Endothelial cell of hepatic sinusoid (primary cell): Measurements from ENCODE around the gene LRGUK.

Experiments
- in situ Hi-C: cut with HindIII; loops from 2 replicates; pipeline ENCODE4 v1.10.0; 2017; ENCODE audit warnings: low sequenced_read_pairs

Gene LRGUK

DNA sequence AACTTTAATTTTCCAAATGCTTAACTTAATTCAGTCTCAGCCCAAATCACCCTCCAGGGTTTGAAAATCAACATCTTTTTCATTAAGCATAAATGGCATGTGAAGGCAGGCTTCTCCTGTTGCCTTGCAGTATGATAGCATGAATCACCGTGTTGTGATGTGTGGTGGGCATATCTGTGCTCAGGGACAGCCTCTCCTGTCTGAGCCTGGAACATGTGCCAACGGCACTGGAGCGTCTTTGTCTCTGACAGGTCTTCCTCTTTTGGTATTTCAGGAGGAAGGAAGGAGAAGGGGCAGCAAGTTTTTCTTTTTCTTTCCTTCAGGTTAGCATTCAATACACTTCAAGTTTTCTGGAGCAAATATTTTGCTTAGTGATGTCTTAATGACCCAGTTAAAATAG is 57.6 kb downstream of the LRGUK start:
- in situ Hi-C loops, result no loop called here

- in situ Hi-C loops, result no loop called here
Observed at GRCh38 chr7:134186027-134186426, 58.9 kb downstream of the LRGUK start.

- in situ Hi-C loops, result no loop called here
Observed at GRCh38 chr7:134186801-134187200, 59.7 kb downstream of the LRGUK start.

DNA sequence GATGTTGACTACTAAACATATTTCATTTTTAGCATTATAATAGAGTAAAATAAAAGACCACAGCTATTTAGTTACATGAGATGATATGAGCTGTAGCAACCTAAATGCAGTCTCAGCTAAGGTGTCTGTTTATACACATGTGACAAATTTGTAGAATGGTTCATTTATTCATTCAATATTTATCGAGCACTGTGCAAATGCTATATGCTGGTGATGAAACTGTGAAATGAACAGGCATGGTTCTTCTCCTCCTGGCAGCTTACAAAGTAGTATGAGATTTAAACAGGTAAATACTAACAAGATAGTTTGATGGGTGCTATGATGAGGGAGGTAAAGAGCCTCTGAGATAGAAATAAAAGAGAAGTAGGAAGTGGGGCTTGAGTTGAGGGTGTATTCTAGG is 60.8 kb downstream of the LRGUK start:
- in situ Hi-C loops, result no loop called here

GRCh38 chr7:134188311-134188710 is 61.2 kb downstream of the LRGUK start:
- in situ Hi-C loops, result no loop called here

DNA sequence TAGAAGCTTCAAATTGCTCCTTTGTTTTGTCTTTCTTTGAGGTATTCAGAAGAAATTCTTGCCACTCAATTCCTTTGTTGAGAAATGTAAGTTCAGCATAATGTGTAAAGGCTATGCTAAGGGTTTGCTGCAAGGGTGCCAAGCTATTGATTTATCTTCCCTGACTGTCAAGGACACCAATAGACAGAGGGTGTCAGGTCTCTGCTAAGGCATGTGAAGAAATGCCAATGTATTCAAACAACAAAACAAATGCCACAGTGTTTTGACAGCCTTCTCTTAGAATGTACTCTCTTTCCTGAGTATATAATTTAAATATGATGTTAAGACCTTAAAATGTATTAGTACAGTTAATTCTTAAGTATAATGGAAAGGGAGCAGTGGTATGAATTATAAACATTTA is 62.4 kb downstream of the LRGUK start:
- in situ Hi-C loops, result no loop called here

DNA sequence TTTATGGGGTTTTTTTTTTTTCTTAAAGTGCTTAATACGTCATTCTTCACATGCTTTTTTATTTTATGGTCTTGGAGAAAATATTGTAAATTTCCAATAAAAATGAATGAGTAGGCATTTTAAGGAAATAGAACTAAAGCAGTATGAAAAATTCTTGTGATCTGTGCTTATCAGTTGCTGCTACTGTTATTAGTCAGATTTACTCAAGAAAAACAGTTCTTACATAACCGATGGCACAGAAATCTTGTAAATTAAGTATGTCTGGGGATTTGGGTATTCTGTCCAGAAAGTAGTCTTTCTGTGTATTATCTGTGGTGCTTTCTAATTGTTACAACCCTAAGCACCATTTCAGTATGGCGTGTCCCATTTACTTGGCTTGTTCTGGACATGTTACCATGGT is 64.7 kb downstream of the LRGUK start:
- in situ Hi-C loops, result no loop called here

- in situ Hi-C loops, result no loop called here
Observed at GRCh38 chr7:134193240-134193639, 66.1 kb downstream of the LRGUK start.

- in situ Hi-C loops, result no loop called here
Observed at GRCh38 chr7:134195252-134195651, 68.1 kb downstream of the LRGUK start.

DNA sequence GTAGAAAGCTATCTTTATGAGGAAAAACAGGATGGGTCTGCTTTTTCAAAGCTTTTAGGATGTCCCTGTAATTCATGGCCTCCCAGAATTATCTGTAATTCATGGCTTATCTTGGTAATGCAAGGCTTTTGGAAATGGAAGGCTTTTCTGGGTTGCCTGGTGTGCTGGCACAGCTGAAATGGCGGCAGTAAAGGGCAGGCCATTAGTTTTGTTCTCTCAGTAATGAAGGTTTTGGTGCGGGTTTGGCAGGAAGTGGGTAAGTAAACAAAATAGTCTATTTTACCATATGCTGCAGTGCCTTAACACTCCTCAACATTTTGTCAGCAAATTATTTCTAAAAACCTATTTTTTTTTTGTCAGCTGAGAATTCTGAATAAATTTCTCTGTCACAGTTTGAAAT is 69.3 kb downstream of the LRGUK start:
- in situ Hi-C loops, result no loop called here

DNA sequence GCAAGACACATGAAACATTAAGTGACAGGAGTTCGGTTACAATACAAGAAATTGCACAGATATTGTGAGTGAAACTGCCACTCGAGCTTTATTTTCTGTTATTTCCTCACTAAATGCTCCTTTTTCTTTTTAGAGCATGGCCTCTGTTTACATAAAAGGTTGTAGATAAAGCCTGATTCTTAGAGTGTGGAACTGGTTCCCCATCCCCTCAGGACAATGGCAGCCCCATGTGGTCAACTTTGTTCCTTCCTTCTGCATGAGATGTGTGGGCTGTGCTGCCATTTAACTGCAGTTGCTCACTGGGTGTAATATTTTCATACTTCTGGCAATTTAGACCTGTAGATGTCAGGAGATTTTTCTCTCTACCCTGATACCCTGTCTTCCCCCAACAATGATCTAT is 70.2 kb downstream of the LRGUK start:
- in situ Hi-C loops, result no loop called here

DNA sequence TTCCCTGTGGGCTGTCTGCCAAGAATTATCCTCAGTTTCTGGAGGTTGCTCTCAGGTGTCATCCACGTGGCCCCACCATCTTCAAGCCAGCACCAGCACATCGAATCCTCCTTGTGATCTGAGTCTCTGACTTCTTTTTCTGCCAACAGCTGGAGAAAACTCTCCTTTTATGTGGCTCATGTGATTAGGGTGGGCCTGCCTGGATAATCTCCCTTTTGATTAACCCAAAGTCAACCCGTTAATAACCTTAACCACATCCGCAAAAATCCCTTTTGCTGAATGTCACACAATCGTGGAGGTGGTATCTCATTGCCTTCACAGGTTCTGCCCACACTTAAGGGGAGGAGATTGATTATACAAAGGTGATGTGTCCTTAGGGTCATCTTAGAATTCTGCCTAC is 73.8 kb downstream of the LRGUK start:
- in situ Hi-C loops, result no loop called here

GRCh38 chr7:134201569-134202261 is 74.6 kb downstream of the LRGUK start:
- in situ Hi-C loops, result no loop called here

GRCh38 chr7:134203186-134203889 is 76.2 kb downstream of the LRGUK start:
- in situ Hi-C loops, result no loop called here

GRCh38 chr7:134209322-134210015 is 82.3 kb downstream of the LRGUK start:
- in situ Hi-C loops, result no loop called here

DNA sequence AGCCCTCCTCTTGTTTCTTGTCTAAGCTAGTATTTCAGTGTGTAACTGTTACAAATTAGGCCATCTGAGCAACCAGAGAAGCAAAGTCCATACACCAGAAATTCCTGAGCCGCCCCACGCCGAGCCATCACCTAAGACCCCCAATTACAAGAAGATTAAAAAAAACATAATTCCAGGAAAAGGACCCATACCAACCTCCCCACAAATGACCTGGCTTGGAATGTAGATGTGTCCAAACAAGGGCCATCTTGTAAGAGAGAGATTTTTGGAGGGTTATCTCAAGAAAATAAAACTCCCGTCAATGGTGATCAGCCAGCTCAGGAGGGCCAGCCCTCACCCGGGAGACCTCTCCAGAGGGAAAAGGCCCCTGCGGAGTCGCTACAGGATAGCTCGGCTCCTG is 83.1 kb downstream of the LRGUK start:
- in situ Hi-C loops, result no loop called here

GRCh38 chr7:134210976-134211663 is 84.0 kb downstream of the LRGUK start:
- in situ Hi-C loops, result no loop called here

GRCh38 chr7:134211817-134212216 is 84.7 kb downstream of the LRGUK start:
- in situ Hi-C loops, result no loop called here

GRCh38 chr7:134212576-134213546 is 85.7 kb downstream of the LRGUK start:
- in situ Hi-C loops, result no loop called here

DNA sequence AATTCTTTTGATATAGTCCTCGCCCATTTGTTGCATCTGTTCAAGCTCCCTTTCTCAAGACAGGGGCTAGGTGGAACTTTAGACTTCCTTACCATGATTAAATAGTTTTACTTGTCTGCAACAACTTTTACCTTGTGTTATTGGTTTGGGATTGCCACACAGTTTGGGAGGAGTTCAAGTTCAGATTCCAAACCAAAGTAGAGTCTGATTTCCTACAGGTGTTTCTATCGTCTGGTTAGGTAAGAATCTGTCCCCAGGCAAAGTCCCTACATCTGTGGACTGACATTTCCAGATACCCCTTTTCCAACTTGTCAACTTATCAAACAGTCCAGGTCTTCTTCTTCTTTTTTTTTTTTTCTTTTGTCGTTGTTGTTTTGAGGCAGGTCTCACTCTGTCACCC is 93.1 kb downstream of the LRGUK start:
- in situ Hi-C loops, result no loop called here
